ENCODE results near the gene NRG2.

DNA sequence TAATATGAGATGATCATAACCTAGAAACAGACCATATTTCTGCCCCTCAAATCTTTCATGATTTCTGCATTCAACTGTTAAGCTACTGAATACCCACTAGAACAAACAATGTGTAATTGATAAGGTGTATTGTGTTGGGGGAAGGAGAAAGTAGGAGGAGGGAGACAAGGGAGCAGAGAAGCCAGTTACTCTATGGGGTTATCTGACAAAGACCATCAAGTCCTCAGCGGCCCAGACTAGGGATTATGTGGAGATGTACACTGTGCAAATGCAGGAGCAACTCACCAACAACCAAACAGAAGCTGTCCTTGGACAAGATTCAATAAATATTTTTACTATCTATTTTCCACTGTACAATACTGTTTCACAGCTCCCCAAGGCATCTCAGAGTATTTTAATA lies 2.7 kb downstream of the NRG2 start:
- TF ChIP-seq CTCF (IDR thresholded peaks at IDR 0.05; ENCODE audit: low read depth, low read length, poor library complexity, severe bottlenecking) (no peak), EZH2phosphoT487 (IDR thresholded peaks at IDR 0.05; ENCODE audit: borderline replicate concordance, low read length) (no peak)
